HG03060 (cell line): Measurements from ENCODE around the gene LSAMP.
"Not testable (repeated sequence)": the region's sequence is repeated elsewhere in the genome, so short reads cannot be mapped to it uniquely, and the experiment has no call there.

Experiments
- ATAC-seq: cut with Tn5 transposase; IDR thresholded peaks from one replicate; pipeline ENCODE4 v1.9.1; 2021; ENCODE audit warnings: low read depth, moderate number of reproducible peaks; ENCODE audit not compliant: unreplicated experiment

LSAMP gene

DNA sequence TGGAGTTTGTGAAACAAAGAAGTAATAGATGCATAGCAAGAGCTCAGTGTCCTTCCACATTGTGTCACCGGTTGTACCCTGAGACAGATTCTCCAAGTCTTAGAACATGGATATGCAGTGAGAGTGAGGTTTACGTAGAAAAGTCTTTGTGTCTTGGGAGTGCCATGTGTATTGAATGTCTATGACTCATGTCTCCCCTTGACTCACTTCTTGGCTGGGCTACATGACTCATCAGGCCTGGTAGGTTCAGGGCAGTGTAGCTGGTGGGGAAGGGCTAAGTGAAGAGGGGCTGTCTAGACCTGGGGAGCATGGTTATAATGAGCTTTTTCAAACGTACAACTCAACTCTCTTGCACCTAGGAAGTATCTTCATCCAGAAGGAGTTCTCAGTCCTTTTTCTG lies 654.5 kb downstream of the LSAMP start:
- ATAC-seq: peak; percentile 72

DNA sequence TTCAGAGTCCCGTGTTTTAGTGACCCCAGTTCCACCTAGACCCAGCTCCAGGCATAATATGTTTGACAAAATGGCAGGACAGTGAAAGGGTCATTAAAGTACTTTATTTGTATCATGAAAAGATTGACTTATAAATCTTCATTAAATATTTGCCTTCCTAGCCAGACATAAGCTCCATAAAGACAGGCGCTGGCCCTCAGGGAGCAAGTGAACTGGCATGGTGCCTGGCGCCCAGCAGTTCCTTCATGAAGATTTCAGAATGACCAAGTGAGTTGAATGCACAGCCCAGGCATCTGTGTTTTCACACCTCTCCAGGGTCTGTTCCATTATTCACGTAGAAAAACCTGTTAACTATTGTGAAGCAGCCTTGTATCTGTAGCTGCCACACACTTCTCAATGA lies 655.8 kb downstream of the LSAMP start:
- ATAC-seq: no peak

DNA sequence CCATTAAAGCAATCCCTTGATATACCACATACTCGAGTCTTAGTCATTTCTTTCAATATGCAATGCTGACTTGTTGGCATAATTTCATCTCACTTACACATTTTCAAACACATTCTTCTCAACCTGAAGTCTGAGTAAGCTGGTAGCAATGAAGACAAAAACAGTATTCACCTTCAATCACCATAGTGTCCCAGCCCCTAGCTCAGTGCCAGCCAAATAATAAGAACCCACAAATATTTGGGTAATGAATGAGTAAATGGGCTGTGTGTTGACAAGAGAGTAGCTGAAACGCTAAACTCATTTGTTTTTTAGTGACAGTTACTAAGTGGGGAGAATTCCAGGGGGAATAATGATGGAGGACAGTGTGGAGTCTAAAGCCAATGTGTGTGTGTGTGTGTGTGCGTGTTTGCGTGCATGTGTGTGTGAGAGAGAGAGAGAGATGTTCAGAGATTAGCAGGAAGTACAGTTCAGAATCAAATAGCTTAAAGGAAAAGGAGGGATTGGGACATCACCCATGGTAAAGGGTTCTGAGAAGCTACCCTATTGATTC lies 656.3 kb downstream of the LSAMP start:
- no peak for ATAC-seq

DNA sequence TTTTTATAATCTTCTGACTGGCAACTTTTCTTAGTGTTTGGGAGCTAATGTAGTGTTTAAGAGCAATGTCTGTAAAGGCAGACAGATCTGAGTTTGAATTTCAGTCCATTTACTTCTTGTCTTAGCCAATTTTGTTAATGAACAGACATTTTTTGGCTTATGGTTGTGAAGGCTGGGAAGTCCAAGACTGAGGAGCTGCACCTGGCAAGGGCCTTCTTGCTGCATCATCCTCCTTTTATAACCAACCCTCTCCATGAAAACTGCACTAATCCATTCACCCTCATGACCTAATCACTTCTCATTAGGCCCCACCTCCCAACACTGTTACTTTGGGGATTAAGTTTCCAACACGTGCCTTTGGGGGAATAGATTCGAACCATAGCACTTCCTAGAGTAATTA lies 657.5 kb downstream of the LSAMP start:
- ATAC-seq: no peak

DNA sequence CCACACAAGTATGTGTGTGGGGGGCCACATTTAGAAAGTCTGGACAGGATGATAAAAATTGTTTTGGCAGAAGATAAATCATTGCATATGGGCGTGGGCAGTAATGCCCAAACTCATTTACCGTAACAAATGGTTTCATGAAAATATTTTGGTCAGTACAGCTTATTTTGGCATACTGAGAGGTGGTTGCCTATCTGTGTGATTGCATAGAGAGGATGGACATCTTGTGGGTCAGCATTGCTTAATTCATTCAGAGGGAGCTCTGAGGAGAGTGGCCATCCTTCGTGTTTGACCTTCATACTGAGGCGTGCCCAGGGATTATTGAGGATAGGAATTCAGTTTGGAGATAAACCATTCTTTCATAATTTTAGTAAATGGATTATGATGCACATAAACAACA lies 659.5 kb downstream of the LSAMP start:
- no peak for ATAC-seq

DNA sequence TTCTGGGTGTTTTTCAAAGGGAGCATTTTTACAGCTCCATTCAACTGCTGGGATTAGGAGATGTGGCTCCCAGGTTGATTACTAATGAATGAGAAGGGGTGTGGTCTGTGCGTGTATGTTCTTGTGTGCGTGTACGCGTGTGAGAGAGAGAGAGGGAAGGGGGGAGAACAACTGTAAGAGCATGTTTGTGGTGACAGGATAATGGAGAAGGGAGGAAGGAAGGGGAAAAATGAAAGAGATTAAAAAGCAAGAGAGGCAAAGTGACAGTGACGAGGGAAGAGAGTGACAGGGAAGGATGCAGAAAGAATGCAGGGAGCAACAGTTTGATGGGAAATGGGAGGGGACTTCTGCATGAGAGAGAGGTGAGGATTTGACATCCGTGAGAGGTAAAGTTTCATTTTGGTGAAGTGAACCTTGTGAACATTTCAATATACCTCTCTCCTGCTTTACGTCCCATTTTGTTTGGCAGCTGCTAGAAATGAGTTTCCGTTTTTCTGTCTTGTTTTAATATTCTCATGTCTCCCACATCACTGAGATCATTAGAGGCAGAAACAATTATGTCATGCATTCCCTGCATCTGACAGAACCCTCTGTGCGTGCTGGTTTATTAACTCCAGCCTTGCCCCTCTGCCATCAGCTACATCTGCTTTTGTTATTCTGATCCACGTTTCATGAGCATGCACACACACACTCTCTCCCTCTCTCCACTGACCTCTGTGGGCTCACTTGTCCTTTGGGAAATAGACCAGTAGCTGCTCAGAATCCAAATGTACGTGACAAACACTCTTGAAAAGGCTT lies 660.3 kb downstream of the LSAMP start:
- ATAC-seq: no peak

DNA sequence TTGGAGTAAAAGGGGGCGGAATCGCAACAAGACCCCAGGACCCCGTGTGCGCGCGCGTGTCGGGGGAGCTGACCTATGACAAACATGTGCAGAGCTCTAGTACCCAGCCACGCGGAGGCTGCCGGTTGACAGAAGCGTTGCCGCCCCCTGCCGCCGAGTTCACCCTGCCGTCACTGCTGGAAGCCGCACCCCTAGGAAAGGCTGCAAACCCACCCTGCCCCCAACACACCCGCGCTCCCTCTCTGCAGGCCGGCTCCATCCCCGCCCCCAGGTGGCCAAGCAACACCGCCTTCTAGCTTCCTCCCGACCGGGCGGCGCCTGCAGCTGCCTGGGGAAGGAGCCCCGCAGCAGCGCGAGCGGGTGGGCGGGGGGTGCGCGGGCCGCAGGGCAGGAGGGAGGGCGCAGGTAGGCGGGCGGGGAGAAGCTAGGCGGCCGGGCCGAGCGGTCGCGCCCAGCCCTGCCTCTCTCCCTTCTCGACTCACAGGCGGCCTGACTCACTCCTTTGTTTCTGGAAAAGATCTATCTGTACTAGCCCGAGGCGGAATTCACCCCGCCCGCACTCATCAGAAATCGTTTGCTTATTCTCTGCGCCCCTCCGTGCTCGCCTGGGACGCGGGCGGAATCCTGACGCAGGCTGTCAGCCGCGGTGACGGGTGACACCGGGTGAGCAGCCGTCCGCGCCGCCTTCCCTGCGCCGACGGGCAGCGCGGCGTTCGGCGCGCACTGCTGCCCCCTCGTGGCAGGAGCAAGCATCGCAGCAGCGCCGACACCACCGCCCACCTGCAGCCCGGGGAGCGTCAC lies 661.1 kb downstream of the LSAMP start:
- peak; percentile 73 for ATAC-seq

DNA sequence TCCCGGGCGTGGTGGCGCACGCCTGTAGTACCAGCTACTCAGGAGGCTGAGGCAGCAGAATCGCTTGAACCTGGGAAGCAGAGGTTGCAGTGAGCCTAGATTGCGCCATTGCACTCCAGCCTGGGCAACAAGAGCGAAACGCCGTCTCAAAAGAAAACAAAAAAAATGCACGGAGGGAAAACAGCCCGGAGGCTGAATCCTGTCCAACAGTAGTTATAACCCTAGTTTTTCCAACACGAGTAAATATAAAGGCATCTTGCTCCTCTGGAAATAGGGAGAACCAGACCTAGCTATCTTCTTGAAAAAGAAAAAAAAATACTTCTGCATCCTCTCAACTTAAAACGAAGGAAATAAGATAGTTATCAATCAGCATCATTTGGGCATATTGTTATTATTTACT lies 661.9 kb downstream of the LSAMP start:
- not testable (repeated sequence) for ATAC-seq

DNA sequence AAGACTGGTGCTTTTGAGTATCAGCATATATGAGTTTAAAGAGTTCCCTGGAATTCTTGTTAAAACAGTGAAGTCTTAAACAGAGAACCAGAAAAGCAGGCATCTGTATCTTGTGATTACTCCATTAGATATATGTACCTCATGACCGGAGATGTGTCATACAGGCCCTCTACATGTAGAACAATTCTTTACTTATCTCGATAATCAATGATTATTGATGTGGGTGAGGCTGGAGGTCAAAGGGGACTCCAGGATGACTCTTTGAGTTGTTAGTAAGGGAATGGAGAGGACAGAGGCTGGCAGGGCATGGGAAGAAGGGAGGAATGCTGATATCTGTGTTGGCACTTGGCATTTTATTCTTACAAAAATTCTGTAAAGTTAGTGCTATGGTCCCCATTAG lies 666.3 kb downstream of the LSAMP start:
- ATAC-seq: no peak

DNA sequence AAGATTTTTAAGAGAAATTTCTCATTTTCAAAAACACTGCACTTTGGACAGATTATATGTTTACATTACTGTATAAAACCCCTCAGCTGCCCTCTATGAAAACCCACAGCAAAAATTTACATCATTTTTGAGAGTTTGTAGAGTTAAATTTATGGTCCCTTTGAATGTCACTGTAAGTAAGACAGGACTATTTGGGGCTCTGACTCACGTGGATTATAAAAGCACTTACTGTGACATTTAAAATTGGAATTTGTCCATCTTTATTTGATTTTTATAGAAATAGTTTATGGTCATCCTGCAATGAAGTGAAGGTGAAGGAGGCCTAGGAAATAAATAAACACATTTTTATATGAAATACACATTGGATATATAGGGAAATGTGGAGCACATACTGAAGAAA lies 672.3 kb downstream of the LSAMP start:
- no peak for ATAC-seq

DNA sequence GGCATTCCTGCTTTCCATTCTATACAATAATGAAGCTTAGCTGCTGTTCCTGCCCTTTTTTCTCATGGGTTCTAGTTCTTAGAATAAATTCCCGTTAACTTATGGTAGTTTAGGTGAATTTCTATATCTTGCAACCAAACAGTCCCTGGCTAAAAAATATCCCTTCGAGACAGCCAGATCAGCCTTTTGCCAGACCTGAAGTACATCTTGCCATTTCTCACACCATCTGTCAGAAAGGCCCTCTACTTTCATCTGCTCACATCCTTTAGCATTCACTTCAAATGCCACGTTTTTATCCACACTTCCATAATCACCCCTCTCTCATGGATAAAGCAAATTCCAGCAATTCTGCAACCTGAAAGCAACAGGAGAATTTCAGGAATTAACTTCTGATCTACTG lies 676.6 kb downstream of the LSAMP start:
- no peak for ATAC-seq

DNA sequence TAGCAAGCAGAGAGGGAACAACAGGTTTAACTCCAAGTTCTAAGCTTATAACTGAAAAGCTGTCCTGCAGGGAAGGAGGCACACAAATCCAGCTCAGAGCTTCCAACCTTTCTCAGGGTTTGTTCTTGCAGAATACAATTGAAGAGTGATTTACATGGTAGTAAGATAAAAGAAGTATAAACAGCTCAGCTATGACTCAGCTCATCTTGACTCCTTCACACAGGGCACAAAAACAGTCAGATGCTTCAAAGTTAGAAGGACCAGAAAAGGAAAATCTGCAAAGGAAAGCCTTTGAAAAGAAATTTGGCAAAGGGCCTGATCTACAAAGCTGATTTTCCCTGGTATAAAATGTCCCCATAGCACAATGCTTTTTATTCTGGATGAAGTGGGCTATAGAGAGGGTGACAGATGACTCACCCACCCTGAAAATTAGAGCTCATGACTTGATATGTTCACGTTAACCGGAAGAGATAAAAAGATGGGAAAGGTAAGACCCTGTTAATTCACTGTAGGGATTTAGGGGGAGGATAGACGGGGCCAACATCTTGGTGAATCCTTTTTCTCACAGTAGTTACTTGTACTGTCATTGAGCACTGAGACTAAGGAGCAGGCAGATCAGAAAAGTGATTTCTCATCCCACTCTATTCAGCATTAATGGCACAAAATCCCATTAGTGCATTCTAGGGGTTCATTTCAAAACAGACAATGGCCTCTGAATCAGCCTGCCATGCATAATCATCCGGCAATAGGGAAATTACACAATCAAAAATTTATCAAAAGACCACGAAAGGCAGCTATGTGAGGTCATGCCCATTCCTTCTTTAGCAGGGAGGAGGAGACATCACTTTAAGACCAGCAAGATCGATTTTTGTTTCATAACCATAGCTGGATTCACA lies 678.5 kb downstream of the LSAMP start:
- no peak for ATAC-seq

DNA sequence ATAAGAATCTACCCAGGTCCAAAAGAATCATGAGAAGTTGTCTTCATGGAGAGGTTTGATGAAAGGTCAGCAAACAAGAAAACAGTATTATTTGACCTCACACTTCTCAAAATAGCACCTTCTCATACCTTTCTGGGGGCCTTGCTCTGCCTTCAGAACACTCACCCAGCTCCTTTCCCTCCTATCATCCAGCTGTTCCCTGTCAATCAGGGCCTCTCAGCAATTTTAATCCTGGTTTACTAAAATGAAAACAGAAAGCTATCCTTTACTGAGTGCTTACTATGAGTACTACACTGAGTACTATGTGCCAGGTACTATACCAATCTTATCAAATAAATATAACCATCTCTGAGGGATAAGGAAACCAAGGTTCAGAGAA lies 683.4 kb downstream of the LSAMP start:
- ATAC-seq: no peak

DNA sequence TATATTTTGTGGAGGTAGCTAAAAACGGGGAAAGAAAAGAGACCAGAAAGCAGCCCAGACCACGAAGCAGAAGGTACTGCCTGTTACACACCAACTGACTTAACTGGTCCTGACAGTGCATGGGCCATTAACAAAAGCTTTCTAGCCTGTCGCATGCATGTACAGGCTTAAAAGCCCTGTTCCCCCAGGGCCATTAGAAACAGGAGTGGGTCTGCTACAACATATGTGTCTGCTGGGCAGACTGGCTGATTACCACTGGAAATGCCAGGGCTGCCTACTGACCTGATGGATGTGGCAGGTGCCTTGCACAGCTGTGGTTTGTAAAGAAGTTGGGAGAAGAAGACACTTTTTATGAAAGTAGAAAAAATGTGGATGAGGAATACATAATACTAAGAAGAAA lies 684.6 kb downstream of the LSAMP start:
- no peak for ATAC-seq

DNA sequence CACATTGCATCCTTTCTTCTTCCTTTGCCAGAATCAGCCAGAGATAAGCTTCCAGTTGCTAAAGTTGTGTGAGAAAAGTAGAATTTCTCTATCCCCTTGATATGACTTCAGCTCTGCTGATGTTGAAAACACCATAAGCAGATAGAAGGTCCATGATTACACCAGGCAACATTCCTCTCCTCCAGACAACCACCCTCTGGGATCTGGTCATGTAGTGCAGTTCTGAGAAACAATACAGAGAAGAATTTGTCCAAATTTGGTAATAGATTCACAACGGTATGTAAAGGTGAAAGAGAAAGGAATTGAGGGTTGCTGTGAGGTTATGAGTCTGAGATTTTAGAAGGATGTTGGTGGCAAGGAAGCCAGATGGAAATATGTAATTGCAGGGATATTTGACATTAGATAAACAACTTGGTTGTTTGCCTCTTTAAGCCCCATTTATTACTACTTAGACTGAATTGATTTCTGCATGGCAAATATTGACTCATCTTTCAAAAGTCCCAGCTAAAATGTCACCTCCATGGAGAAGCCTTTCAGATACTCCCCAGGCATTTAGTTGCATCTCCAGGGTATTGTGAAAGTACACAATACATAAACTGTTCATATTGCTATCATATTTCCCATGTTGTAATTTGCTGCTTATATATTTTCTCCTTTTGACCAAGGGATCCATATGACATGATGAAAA lies 687.1 kb downstream of the LSAMP start:
- ATAC-seq: no peak

DNA sequence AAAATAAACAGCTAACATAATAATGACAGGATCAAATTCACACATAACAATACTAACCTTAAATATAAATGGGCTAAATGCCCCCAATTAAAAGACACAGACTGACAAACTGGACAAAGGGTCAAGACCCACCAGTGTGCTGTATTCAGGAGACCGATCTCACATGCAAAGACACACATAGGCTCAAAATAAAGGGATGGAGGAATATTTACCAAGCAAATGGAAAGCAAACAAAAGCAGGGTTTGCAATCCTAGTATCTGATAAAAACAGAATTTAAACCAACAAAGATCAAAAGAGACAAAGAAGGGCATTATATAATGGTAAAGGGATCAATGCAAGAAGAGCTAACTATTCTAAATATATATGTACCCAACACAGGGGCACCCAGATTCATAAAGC lies 692.3 kb downstream of the LSAMP start:
- not testable (repeated sequence) for ATAC-seq
